Left renal pelvis (tissue), 4 donors: ENCODE measurements around the gene ACOX1. TPM values are rescaled to one million over a fixed set of nuclear protein-coding genes. Genes with fewer than 3 reads are reported as not detected.

Experiments
- DNase-seq, 4 donors: peaks; one replicate each; pipeline ENCODE4 v3.0.0-alpha.2; 2013; ENCODE audit warnings: low read depth in 4 of 4, low spot score in 3 of 4
- polyA plus RNA-seq, 4 donors: library from polyadenylated mRNA; unstranded; fragments of 120-200 nt; gene quantifications; one replicate each; pipeline ENCODE4 v1.2.1, GENCODE V29; 2013; ENCODE audit not compliant: insufficient read length in 4 of 4

Gene ACOX1
- polyA plus RNA-seq, 4 donors, result 20.3 to 40.0 (median 33.3) TPM

DNA sequence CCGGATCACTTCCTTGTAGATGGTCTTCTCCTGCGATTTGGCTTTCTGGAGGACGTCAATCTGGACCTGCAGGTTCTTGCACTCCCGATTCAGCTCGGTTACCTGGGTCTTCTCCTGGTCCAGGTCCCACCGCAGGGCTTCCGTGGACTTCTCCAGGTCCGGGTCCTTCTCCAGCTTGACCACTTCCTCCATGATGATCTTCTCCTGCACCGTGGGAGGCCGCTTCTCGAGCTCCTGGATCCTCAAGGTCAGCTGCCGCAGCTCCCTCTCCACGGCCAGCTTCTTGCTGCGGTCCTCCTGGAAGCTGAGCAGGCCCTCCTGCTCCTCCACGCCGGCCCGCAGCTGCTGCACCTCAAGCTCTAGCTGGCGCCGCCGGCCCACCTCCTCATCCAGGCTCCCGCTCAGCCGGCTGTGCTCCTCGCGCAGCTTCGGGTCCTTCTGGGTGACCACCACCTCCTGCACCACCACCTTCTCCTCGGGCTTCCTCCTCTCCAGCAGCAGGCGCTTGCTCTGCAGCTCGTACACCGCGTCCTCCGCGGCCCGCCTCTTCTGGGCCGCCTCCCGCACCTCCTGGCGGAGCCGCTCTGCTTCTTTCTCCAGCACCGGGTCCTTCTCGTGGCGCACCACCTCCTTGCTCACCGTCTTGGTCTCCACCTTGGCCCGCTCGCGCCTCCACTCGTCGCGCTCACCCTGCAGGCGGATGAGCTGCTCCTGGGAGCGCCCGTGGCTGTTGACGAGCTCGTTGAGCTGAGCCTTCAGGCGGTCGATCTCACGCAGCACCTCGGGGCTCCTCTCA is 29.9 kb upstream of the ACOX1 start:
- DNase-seq, result no peak

DNA sequence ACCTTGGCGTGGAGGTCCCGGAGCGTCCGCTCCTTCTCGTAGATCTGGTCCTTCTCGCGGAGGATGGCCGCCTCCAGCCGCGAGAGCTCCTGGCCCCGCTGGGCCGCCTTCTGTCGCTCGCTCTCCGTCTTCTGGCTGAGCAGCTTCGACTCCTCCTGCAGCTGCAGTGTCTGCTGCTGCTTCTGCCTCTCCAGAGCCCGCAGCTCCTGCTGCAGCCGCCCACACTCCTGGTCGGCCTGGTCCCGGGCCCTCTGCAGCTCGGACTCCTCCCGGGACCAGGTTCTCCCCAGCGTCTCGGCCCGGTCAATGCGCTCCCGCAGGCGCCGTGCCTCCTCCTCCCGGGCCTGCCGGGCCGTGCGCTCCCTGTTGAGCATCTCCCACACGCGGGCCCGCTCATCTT is 29.2 kb upstream of the ACOX1 start:
- DNase-seq, result no peak

DNA sequence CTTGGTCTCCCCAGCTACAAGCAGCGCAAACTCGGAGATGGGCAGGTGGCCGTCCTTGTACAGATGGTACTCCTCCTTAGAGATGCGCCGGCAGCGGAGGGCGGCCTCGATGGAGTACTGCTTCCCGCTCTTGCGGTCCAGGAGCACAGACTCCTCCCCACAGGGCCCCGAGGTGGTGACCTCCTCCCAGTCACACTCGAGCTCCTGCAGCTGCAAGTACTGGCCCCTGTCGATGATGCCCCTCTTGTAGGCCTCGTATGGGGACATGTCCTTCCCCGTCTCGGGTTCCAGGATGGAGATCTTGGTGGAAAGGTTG is 28.8 kb upstream of the ACOX1 start:
- DNase-seq, result no peak

GRCh38 chr17:76007131-76007849 is 28.3 kb upstream of the ACOX1 start:
- no peak for DNase-seq

- no peak for DNase-seq
Observed at GRCh38 chr17:76005263-76006149, 26.5 kb upstream of the ACOX1 start.

DNA sequence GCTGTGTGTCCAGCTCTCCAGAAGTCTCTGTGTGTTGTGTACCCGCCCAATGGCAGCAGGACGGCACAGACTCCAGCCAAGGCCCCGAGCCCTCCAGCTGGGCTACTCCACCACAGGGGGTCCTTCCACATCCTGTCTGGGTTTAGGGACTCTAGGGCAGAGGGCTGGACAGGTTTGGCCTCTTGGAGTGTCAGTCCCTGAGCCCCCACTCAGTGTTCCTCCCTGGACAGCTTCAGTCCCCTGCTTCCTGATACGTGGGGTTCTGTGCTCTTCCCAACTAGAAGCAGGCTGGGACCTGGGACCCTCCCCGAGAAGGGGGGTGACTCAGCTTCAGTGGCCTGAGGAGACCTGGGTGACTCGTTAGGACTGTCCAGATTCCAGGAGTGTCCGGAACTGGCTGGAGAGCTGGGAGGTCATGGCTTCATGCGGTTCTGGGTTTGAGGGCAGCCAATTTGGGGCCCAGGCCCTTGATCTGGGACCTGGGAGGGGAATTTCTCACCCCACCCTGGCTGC is 25.8 kb upstream of the ACOX1 start:
- DNase-seq, result no peak

DNA sequence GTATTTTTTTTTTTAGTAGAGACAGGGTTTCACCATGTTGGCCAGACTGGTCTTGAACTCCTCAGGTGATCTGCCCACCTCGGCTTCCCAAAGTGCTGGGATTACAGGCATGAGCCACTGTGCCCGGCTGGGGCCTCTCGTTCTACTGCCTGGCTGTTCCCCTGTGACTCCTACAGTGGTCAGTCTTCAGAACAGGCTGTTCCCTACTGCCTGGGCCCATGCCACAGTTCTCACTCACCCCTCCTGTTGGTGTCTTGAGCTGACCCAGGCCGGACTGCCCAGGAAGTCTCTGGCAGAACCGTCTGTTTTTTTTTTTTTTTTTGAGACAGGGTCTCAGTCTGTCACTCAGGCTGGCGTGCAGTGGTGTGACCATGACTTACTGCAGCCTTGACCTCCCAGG is 24.9 kb upstream of the ACOX1 start:
- DNase-seq, result no peak

DNA sequence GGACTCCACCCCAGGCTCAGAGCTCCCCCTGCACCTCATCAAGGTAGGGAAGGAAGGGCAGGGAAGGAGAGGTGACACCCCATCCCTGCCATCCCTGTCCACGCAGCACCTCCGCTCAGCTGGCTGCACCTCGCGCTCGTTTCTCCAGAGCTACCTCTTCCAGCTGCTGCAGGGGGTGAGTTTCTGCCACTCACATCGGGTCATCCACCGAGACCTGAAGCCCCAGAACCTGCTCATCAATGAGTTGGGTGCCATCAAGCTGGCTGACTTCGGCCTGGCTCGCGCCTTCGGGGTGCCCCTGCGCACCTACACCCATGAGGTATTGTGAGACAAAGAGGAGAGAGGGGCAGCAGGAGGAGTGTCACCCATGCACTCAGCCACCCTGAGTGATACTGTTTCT is 23.1 kb upstream of the ACOX1 start:
- no peak for DNase-seq

GRCh38 chr17:76000755-76001521 is 22.0 kb upstream of the ACOX1 start, which contains the start of gene CDK3:
TSS of gene CDK3 (plus strand) at chr17:76000855. CDS start at chr17:76001426, 571 bp downstream.
- no peak for DNase-seq

DNA sequence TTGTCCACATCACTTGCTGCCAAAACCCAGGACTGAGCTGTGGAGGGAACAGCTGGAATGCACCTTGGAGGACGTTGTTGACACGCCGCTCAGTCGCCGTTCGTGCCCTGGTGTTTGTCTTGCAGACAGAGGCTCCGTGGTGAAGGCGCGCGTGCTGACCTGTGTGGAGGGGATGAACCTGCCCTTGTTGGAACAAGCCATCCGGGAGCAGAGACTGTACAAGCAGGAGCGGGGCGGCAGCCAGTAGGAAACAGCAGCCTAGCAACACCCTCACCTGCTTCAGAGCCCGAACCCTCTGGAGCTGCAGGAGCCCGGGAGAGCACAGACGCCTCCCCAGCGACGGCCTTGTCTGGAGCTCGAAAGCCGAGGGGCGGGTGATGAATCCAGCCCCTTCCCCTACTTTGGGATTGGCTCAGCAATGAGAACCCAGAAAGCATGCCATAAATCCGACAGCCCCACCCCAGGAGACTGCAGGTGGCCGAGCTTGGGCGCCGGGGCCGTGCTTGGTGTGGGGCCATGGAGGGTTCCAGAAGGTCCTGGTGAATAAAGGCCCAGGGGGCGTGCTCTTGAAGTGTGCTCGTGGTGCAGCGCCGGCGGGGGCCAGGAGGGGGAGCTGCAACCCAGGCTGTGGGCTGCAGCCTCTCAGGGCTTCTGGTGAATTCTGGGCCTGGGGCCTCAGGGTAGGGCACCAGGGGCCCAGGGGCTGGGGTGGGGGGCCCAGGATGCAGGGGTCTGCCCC is 21.2 kb upstream of the ACOX1 start:
- no peak for DNase-seq

DNA sequence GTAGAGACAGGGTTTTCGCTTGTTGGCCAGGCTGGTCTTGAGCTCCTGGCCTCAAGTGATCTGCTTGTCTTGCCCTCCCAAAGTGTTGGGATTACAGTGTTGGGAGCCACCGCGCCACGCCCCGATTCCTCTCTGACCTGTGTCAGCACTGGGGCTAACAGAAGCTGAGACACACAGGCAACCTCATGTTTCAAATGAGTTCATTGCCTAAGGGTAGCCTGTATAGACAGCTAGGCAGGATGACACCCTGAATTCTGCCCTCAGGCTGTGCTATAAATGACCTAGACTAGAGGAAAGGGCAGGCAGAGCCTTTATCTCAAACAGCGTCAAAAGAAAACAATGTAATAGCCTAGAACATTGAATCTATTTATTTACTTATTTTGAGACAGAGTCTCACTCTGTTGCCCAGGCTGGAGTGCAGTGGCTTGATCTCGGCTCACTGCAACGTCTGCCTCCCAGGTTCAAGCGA is 19.4 kb upstream of the ACOX1 start:
- no peak for DNase-seq

DNA sequence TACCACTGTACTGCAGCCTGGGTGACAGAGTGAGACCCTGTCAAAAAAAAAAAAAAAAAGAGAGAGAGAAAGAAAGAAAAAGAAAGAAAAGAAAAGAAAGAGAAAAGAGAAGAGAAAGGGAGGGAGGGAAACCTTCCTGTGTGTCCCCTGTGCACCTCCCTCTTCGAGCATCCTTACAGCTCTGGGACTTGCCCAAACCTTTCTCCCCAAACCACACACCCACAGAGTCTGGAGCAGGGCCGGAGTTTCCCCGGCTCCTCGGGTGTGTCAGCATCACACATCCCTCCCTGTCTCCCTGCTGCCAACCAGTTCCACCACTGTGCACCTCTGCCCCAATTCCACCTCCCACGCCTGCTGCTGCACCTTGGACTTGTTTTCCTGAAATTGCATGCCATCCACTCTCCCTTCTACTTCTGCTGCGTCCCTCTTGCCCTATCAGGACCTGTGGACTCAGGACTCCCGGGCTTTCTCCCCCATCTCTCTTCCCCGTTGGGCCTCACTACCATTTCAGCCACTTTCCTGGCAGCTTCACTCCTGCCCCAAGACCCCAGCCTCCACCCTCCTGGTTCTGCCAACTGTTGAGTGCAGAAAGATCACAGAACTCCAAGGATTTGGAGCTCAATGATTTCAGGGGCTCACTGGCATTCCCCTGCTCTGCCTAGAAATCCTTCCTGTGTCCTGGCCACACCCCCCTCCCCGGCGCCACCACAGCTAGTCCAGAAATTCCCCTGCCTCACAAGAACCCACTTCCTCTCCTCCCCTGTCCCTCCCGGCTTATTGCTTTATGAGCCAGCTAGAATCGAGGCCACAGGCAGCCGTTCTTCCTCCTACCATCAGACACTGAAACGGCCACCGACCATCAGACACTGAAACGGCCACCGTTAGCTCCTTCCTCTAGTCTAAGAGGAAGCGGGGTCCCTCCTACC is 18.0 kb upstream of the ACOX1 start:
- DNase-seq, result no peak

GRCh38 chr17:75995385-75995925 is 16.5 kb upstream of the ACOX1 start:
- no peak for DNase-seq

GRCh38 chr17:75994802-75995370 is 15.9 kb upstream of the ACOX1 start:
- no peak for DNase-seq

DNA sequence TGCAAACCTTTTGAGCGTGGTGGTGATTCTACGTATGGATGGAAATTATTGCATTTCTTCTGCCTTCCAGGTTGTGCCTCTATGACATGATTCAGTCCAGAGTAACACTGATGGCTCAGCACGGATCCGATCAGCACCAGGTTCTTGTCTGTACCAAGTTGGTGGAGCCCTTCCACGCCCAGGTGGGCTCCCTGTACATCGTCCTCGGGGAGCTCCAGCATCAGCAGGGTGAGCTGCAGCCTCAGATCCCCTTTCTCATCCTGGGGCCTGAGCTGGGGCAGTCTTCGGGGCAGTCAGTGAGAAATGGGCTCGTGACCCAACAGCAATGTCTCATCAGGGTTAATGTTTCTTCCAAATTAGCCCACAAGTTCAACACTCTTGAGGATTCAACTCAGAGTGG is 12.4 kb upstream of the ACOX1 start:
- DNase-seq, result no peak

GRCh38 chr17:75987041-75987440 is 8.1 kb upstream of the ACOX1 start:
- DNase-seq, result no peak

DNA sequence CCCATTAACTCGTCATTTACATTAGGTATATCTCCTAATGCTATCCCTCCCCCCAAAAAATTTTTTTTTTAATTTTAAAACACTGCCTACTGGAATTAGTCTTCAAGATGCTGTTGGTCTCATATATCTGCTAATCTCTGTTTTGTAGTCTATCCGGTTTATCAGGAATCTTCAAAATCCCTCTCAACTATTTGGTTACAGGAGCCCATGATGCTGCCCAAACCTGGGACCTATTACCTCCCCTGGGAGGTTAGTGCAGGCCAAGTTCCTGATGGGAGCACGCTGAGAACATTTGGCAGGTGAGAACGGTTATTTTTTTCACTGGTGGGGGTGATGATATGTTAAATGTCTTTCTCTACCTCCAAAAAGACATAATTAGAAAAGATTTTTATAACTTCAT is 7.0 kb upstream of the ACOX1 start:
- DNase-seq, result no peak
